Fibroblast of lung (primary cell): ENCODE measurements around the gene WNT9A.

ENCODE experiments used
- CTCF ChIP-seq, 2 donors: IDR thresholded peaks in 1 of 2; conservative IDR thresholded peaks in 1 of 2; 1 replicate in 1 of 2; 2 replicates in 1 of 2; pipeline ENCODE4 v1.5.1; 2011 to 2012; ENCODE audit warnings: low read length in 2 of 2, control low read depth in 1 of 2, inconsistent platforms in 1 of 2, low read depth in 1 of 2, mild to moderate bottlenecking in 1 of 2
- EZH2 ChIP-seq: IDR thresholded peaks from 2 replicates; pipeline ENCODE4 v1.5.1; 2012; ENCODE audit warnings: low read length, control low read depth, mild to moderate bottlenecking; ENCODE audit errors: missing control alignments

GRCh38 chr1:227950735-227951346 is 3.1 kb upstream of the WNT9A start:
- no peak for TF ChIP-seq CTCF (conservative IDR thresholded peaks at IDR 0.05 in 1 of 2, IDR thresholded peaks at IDR 0.05 in 1 of 2; ENCODE audit: low read depth in 1 of 2, low read length in 2 of 2)
- no peak for TF ChIP-seq EZH2
